Stimulated activated CD4-positive, alpha-beta T cell treated with anti-CD3 and anti-CD28 coated beads, Interleukin-1b, Interleukin-23, amount 100 ng/mL, for 24 hours (primary cell): ENCODE measurements around the gene OR10G2.

ENCODE experiments used
- DNase-seq, 4 experiments: peaks; one replicate each; pipeline ENCODE4 v3.0.0-alpha.2; 2020; ENCODE audit warnings: low read depth in 4 of 4, low spot score in 1 of 4

Gene OR10G2

DNA sequence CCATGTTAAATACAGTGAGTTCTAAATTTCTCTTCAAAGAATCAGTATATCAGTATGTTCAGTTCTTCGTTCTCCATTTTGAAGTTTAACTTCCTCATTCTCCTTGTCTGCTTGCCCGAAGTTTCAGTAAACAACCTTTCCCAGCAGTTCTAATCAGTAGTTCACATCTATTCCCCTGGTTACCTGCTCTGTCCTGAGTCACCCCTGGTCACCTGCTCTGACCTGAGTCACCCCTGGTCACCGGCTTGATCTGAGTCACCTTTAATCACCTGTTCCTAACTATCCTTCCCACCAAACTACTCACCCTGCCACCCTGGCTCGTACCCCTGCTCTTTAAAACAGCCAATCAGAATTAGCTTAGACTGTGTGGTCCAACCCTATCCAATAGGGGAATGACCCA lies 45.4 kb downstream of the OR10G2 start:
- DNase-seq = no peak
